ENCODE measurements around the gene ATMIN. TPM values are rescaled to one million over a fixed set of nuclear protein-coding genes. Genes with fewer than 3 reads are reported as not detected.

Gene ATMIN
- total and polyA plus RNA-seq, 2 of the 13 experiments (the other 11 are each of a cell fraction or from before 2014, with no cell fraction given) = 34.6 to 60.4 TPM

DNA sequence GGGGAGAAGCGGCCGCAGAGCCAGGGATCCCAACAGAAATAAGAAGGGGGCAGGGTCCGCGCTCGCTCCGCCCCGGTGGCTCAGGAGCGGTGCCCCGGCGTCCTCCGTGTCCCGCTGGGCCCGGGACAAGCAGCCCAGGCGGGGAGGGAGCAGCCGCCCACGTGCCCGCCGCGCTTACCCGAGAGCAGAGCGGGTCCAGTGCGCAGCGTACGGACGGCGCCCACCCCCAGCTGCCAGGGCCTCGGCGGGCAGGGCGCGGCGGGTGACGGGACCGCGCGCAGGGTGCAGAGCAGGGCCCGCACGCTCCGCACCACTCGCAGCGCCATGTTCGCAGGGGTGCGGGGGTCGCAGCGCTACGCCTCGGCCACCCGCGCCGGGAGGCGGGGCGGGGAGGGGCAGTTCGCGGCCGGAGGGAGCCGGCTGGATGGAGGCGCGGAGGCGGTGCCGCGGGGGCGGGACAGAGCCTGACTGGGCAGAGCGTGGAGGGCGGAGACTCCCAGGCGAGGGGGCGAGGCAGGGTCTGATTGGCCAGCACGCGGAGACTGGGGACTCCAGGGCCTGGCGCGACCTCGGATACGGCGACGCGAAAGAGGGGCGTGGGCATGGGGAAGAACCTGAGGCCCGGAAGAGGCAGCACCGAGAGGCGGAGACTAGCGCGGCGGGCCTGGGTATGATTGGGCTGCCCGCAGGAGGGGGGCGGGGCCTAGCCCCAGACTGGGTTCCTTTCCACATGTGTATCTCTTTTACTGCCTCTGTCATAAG is 60.5 kb downstream of the ATMIN start, which contains the start of gene GCSH (continued):
- TF ChIP-seq FOXP4 (CRISPR knock-in tag; IDR thresholded peaks at IDR 0.05) (no peak), ERF (CRISPR knock-in tag; IDR thresholded peaks at IDR 0.05) (peak; percentile 69), EHMT2 (IDR thresholded peaks at IDR 0.05; ENCODE audit: borderline replicate concordance, low read depth, low read length) (no peak), SNAPC2 (CRISPR knock-in tag; IDR thresholded peaks at IDR 0.05) (peak; percentile 71; the same call in 1 of the 2 replicates), POGZ (CRISPR knock-in tag; IDR thresholded peaks at IDR 0.05) (peak; percentile 89), ELF4 (CRISPR knock-in tag; IDR thresholded peaks at IDR 0.05; ENCODE audit: borderline replicate concordance) (peak; percentile 15; the same call in 1 of the 2 replicates), ZNF670 (CRISPR knock-in tag; IDR thresholded peaks at IDR 0.05; ENCODE audit: borderline replicate concordance) (no peak), USF2 (IDR thresholded peaks at IDR 0.05; ENCODE audit: low read depth, low read length) (peak; percentile 14; the same call in 1 of the 2 replicates), USF2 (CRISPR knock-in tag; IDR thresholded peaks at IDR 0.05; ENCODE audit: borderline replicate concordance) (no peak), ZNF639 (CRISPR knock-in tag; conservative IDR thresholded peaks at IDR 0.05) (no peak; the same call in 1 of the 2 replicates), HOXA3 (CRISPR knock-in tag; IDR thresholded peaks at IDR 0.05) (peak; percentile 85), RBAK (CRISPR knock-in tag; IDR thresholded peaks at IDR 0.05) (no peak), EP300 (IDR thresholded peaks at IDR 0.05; ENCODE audit: low read depth in 2 of 2, low read length in 2 of 2) (no peak), EP300 (CRISPR knock-in tag; IDR thresholded peaks at IDR 0.05; ENCODE audit: borderline replicate concordance) (no peak), FOXA1 (IDR thresholded peaks at IDR 0.05) (no peak), FOXA1 (CRISPR knock-in tag; IDR thresholded peaks at IDR 0.05) (0 out of 2 replicates have a peak, but pooled peaks have one; percentile 3), ONECUT2 (CRISPR knock-in tag; IDR thresholded peaks at IDR 0.05) (no peak)
- TF ChIP-seq, protein P1, sequence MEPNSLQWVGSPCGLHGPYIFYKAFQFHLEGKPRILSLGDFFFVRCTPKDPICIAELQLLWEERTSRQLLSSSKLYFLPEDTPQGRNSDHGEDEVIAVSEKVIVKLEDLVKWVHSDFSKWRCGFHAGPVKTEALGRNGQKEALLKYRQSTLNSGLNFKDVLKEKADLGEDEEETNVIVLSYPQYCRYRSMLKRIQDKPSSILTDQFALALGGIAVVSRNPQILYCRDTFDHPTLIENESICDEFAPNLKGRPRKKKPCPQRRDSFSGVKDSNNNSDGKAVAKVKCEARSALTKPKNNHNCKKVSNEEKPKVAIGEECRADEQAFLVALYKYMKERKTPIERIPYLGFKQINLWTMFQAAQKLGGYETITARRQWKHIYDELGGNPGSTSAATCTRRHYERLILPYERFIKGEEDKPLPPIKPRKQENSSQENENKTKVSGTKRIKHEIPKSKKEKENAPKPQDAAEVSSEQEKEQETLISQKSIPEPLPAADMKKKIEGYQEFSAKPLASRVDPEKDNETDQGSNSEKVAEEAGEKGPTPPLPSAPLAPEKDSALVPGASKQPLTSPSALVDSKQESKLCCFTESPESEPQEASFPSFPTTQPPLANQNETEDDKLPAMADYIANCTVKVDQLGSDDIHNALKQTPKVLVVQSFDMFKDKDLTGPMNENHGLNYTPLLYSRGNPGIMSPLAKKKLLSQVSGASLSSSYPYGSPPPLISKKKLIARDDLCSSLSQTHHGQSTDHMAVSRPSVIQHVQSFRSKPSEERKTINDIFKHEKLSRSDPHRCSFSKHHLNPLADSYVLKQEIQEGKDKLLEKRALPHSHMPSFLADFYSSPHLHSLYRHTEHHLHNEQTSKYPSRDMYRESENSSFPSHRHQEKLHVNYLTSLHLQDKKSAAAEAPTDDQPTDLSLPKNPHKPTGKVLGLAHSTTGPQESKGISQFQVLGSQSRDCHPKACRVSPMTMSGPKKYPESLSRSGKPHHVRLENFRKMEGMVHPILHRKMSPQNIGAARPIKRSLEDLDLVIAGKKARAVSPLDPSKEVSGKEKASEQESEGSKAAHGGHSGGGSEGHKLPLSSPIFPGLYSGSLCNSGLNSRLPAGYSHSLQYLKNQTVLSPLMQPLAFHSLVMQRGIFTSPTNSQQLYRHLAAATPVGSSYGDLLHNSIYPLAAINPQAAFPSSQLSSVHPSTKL (CRISPR knock-in tag; IDR thresholded peaks at IDR 0.05) = peak; percentile 16; the same call in 1 of the 2 replicates
- TF ChIP-seq, protein P2, sequence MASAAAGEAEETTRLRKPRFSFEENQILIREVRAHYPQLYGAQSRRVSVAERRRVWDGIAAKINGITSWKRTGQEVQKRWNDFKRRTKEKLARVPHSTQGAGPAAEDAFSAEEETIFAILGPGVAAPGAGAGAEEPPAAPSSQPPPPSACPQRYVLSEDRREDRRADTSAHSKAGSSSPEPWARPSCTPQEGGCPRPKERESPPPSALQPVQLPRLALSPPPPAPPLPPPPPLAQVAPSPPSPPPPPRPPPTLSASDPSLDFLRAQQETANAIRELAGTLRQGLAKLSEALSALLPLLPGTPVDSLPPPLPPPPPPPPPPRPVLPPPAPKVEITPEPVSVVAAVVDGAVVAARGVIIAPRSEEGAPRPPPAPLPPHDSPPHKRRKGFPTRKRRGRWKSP (CRISPR knock-in tag; IDR thresholded peaks at IDR 0.05) = peak; percentile 70; the same call in 1 of the 2 replicates
